ENCODE data around the gene SUMO3.

Gene SUMO3

DNA sequence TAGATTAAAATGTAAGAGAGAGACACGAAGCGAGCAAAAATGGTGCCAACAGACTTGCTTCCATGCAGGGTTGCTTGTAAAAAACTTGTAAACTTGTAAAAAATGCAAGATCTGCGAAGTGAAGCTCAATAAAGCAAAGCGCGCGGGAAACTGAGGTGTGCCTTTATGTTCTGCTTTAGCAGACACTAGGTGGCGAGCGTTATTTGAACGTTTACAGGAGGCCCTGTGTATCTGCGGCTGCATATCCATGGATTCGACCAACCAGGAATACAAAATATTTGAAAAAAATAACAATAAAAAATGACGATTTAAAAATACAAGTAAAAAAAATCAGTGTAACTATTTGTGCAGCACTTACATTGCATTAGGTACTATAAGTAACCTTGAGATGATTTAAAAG, 17.8 kb downstream of the SUMO3 start:
- TF ChIP-seq JUND (IDR thresholded peaks at IDR 0.05; ENCODE audit: low read depth), result no peak
- in situ Hi-C loops (cut with HindIII; ENCODE audit: low pct_unique_long_range_greater_than_20kb, low sequenced_read_pairs), result no loop called here
- peak; percentile 51 to 77 for DNase-seq (ENCODE audit: low read depth in 1 of 2, low spot score in 1 of 2)

DNA sequence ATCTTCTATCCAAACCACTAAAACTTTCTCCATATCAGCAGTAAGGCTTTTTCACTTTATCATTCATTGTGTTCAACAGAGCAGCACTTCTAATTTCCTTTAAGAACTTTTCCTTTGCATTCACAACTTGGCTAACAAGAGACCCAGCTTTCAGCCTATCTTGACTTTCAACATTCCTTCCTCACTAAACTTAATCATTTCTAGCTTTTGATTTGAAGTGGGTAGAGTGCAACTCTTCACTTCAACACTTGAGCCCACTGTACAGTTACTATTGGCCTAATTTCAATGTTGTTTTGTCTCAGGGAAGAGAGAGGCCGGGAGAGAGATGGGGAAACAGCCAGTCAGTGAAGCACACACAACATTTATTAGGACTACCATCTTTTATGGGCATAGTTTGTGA, 18.2 kb downstream of the SUMO3 start:
- in situ Hi-C loops (cut with HindIII; ENCODE audit: low pct_unique_long_range_greater_than_20kb, low sequenced_read_pairs), result no loop called here
- no peak for DNase-seq (ENCODE audit: low read depth in 1 of 2, low spot score in 1 of 2)
- TF ChIP-seq JUND (IDR thresholded peaks at IDR 0.05; ENCODE audit: low read depth), result no peak

DNA sequence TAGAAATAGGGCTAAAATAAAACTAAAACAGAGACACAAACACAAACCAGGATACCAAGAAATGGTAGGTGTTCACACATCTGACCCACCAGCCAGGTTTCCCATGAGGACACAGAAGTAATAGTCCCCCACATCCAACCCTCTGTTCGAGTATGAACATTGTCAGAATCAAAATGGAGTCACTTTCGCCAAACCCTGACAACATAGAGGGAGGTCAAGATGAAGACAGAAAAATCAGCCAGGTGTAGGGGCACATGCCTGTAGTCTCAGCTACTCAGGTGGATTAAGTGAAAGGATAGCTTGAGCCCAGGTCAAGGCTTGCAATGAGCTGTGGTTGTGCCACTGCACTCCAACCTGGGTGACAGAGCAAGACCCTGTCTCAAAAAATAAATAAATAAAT, 20.1 kb downstream of the SUMO3 start:
- no peak for TF ChIP-seq JUND (IDR thresholded peaks at IDR 0.05; ENCODE audit: low read depth)
- in situ Hi-C loops (cut with HindIII; ENCODE audit: low pct_unique_long_range_greater_than_20kb, low sequenced_read_pairs), result no loop called here
- DNase-seq (ENCODE audit: low read depth in 1 of 2, low spot score in 1 of 2), result no peak

DNA sequence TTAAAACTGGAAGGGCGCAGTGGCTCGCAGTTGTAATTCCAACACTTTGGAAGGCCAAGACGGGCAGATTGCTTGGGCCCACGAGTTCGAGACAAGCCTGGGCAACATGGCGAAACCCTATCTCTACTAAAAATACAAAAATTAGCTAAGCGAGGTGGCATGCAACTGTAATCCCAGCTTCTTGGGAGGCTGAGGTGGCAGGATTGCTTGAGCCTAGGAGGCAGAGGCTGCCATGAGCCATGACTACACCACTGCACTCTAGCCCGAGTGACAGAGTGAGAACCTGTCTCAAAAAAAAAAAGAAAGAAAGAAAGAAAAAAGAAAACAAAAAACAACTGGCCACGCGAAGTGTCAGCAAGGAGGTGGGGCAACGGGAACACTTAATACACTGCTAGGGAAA, 22.5 kb downstream of the SUMO3 start:
- no peak for TF ChIP-seq JUND (IDR thresholded peaks at IDR 0.05; ENCODE audit: low read depth)
- no peak for DNase-seq (ENCODE audit: low read depth in 1 of 2, low spot score in 1 of 2)
- in situ Hi-C loops (cut with HindIII; ENCODE audit: low pct_unique_long_range_greater_than_20kb, low sequenced_read_pairs), result no loop called here

DNA sequence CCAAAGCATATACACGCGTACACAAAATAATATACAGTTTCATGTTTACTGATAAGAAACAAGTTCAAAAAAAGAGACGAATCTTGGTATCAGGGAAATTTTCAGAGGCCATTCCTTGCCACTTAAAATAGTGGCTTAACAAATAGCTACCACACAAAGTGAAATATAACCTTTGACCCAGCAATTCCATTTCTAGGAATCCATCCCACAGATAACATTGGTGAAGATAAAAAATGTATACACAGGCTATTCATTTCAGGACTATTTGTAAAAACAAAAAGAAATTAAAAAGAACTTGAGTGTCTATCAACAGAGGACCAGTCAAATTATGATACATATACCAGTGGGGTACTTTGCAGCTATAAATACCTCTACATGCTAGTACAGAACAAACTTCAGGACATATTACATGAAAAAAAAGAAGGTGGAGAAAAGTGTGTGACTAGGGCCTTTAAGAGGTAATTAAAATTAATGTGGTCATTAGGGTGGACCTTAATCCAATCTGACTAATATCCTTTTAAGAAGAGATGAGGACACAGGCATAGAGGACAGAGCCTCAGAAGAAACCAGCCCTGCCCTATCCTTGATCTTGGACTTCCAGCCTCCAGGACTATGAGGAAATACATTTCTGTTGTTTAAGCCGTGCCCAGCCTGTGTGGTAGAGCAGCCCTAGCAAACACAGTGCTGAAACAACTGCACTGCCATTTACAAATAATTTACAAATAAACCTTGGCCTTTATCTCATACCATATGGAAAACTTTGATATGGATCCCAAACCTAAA, 24.1 kb downstream of the SUMO3 start:
- in situ Hi-C loops (cut with HindIII; ENCODE audit: low pct_unique_long_range_greater_than_20kb, low sequenced_read_pairs), result no loop called here
- TF ChIP-seq JUND (IDR thresholded peaks at IDR 0.05; ENCODE audit: low read depth), result no peak
- DNase-seq (ENCODE audit: low read depth in 1 of 2, low spot score in 1 of 2), result no peak

DNA sequence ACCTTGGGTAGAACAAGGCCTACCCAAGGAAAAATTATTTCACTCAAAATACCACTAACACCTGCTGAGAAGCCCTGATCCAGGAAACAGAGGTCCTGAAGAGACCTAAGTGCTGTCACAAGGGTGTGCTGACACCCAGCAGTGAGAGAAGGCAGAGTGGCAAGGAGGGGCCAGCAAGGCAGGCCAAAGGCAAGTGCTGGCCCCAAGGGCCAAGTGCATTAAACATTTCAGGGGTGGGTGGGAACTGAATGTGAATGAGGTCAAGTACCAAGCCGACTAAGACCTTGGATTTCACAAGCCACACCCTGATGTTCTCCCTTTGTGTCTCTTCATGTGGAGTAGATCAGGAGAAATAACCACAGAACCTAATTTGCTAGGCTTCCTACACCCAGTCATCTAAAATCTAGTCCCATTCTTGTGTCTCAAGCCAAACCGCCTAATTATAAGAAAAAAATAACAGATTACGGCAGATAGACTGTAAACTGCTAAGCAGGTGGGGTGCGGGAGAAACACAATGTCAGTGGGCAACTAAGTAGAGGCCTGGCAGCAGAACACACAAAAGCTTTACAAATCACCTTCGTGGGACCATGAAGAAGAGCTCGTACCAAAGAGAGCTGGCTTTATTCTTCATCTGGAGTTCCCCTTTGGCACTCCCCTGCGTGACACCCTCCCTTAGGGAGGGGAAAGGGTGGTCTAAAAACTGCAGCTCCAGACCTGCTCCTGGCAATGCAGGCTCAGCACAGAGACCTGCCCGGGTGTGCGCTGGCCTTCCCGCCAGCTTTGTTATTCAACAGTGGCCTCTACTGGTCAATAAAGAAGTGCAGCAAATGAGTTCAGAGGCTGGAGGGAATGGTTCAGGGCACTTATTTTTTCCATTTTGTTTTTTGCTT, 24.9 kb downstream of the SUMO3 start:
- no peak for TF ChIP-seq JUND (IDR thresholded peaks at IDR 0.05; ENCODE audit: low read depth)
- DNase-seq (ENCODE audit: low read depth in 1 of 2, low spot score in 1 of 2), result peak; percentile 71 to 73
- in situ Hi-C loops (cut with HindIII; ENCODE audit: low pct_unique_long_range_greater_than_20kb, low sequenced_read_pairs), result no loop called here

DNA sequence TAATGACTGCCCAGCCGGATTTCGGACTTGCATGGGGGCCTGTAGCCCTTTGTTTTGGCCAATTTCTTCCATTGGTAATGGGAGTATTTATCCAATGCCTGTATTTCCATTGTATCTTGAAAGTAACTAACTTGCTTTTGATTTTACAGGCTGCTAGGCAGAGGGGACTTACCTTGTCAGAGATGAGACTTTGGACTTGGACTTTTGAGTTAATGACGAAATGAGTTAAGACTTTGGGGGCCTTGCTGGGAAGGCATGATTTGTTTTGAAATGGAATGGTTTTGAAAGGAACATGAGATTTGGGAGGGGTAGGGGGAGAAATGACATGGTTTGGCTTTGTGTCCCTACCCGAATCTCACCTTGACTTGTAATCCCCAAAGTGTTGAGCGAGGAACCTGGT, 25.9 kb downstream of the SUMO3 start:
- no peak for TF ChIP-seq JUND (IDR thresholded peaks at IDR 0.05; ENCODE audit: low read depth)
- DNase-seq (ENCODE audit: low read depth in 1 of 2, low spot score in 1 of 2), result no peak
- in situ Hi-C loops (cut with HindIII; ENCODE audit: low pct_unique_long_range_greater_than_20kb, low sequenced_read_pairs), result no loop called here

DNA sequence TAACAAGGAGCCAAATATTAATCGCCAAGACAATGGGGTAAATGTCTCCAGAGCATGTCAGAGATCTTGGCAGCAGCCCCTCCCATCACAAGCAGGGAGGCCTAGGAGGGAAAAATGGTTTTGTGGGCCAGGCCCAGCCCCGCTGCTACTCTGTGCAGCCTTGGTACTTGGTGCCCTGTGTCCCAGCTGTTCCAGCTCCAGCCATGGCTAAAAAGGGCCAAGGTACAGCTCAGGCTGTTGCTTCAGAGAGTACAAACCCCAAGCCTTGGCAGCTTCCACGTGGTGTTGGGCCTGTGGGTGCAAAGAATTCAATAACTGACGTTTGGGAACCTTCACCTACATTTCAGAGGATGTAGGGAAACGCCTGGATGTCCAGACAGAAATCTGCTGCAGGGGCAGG, 26.6 kb downstream of the SUMO3 start:
- in situ Hi-C loops (cut with HindIII; ENCODE audit: low pct_unique_long_range_greater_than_20kb, low sequenced_read_pairs), result no loop called here
- no peak for TF ChIP-seq JUND (IDR thresholded peaks at IDR 0.05; ENCODE audit: low read depth)
- no peak for DNase-seq (ENCODE audit: low read depth in 1 of 2, low spot score in 1 of 2)

DNA sequence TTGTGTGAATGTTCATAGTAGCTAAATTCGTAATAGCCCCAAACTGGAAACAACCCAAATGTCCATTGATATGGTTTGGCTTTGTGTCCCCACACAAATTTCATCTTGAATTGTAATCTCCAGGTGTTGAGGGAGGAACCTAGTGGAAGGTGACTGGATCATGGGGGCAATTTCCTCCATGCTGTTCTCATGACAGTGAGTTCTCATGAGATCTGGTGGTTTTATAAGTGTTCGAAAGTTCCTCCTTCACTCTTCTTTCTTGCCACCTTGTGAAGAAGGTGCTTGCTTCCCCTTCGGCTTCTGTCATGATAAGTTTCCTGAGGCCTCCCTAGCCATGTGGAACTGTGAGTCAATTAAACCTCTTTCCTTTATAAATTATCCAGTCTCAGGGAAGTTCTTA, 27.5 kb downstream of the SUMO3 start:
- TF ChIP-seq JUND (IDR thresholded peaks at IDR 0.05; ENCODE audit: low read depth), result no peak
- DNase-seq (ENCODE audit: low read depth in 1 of 2, low spot score in 1 of 2), result no peak
- in situ Hi-C loops (cut with HindIII; ENCODE audit: low pct_unique_long_range_greater_than_20kb, low sequenced_read_pairs), result no loop called here

DNA sequence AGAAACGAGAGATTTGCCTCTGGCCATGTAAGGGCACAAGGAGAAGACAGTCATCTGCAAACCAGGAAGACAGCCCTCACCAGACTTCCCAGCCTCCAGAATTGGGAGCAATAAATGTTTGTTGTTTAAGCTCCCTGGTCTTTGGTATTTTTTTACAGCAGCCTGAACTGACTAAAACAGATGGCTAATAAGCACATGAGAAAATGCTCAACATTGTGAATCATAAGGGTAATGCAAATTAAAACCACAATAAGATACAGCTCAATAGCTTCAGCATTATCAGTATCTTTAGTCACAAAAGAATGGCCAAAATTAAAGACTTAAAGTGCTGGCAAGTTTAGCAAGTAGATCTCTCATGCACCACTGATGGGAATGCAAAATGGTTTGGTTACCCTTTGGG, 28.0 kb downstream of the SUMO3 start:
- no peak for TF ChIP-seq JUND (IDR thresholded peaks at IDR 0.05; ENCODE audit: low read depth)
- no peak for DNase-seq (ENCODE audit: low read depth in 1 of 2, low spot score in 1 of 2)
- in situ Hi-C loops (cut with HindIII; ENCODE audit: low pct_unique_long_range_greater_than_20kb, low sequenced_read_pairs), result no loop called here

DNA sequence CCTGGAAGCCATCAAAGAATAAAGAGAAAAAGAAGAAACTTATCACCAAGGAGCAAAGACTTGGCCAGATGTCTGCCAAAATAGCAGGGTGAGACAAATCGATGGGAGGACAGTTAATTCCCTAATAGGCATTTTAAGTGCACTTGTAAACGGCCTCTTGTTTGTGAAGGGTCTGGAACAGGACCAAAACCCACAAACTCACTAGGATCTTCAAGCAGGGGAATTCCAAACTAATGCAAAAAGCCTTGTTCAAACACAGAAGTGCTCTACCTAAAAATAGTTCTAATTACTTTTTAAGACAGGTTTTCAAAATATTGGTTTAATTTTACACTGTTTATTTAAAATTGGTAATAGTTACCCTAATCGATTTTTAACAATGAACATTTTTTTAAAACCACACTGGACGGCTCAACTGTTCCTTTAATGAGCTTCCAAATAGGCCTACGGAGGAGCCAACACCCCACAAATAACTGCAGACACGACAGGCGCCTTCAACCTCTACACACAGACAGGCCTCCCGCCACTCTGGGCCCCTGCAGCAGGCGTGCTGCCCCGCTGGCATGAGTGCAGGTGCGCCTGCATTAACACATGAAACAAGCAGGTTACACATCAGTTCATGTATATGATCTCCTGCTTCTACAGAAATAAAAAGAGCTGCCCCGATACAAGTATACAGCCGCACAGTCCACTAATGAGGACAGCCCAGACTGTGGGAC, 32.1 kb downstream of the SUMO3 start:
- TF ChIP-seq JUND (IDR thresholded peaks at IDR 0.05; ENCODE audit: low read depth), result no peak
- DNase-seq (ENCODE audit: low read depth in 1 of 2, low spot score in 1 of 2), result peak in 1 of 2 experiments; percentile 45
- in situ Hi-C loops (cut with HindIII; ENCODE audit: low pct_unique_long_range_greater_than_20kb, low sequenced_read_pairs), result no loop called here

DNA sequence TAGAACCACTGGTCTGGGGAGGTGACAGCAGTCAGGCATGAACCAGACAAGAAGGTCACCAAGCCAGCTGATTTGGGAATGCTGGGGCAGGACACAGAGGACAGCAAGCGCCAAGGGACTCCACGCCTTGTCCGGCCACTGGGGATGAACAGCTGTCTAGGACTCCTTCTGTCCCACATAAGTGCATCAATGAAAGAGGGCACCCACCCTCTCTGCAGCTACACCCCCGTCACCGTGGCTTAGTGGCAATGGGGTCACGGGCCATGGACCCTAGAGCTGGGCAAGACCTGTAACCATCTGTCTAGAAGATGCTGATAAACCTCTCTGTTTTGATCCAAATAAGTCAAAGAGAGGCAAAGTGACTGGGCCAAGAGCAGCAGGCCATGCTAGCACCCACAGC, 33.1 kb downstream of the SUMO3 start:
- TF ChIP-seq JUND (IDR thresholded peaks at IDR 0.05; ENCODE audit: low read depth), result no peak
- no peak for DNase-seq (ENCODE audit: low read depth in 1 of 2, low spot score in 1 of 2)
- in situ Hi-C loops (cut with HindIII; ENCODE audit: low pct_unique_long_range_greater_than_20kb, low sequenced_read_pairs), result no loop called here

Data from T47D (cell line).